Right atrium auricular region (tissue), 2 donors: ENCODE data around the gene CEBPA. TPM values are rescaled to one million over a fixed set of nuclear protein-coding genes. Genes with fewer than 3 reads are reported as not detected.
"Not testable (repeated sequence)": the region's sequence is repeated elsewhere in the genome, so short reads cannot be mapped to it uniquely, and the experiment has no call there.

Source experiments
- DNase-seq: peaks from one replicate; pipeline ENCODE4 v3.0.0-alpha.2; 2019; ENCODE audit warnings: low spot score
- H3K27ac ChIP-seq, 2 donors: fragments of 200-600 bp; sonication (generic); 1 replicate in 1 of 2; 2 replicates in 1 of 2; pipeline ENCODE4 v1.5.1; 2016 to 2019
- H3K27me3 ChIP-seq, 2 donors: fragments of 200-600 bp; sonication (generic); one replicate each; pipeline versions ENCODE4 v1.5.1 to v1.6.0; 2017 to 2019
- H3K36me3 ChIP-seq: fragments of 200-600 bp; sonication (generic); one replicate; pipeline ENCODE4 v1.5.1; 2016
- H3K4me1 ChIP-seq, 2 donors: fragments of 200-600 bp; sonication (generic); one replicate each; pipeline versions ENCODE4 v1.5.1 to v1.6.0; 2017 to 2019
- H3K4me3 ChIP-seq, 2 donors: fragments of 200-600 bp; sonication (generic); 1 replicate in 1 of 2; 2 replicates in 1 of 2; pipeline ENCODE4 v1.5.1; 2017 to 2019; ENCODE audit warnings: mild to moderate bottlenecking in 1 of 2, moderate library complexity in 1 of 2
- H3K9me3 ChIP-seq, 2 donors: fragments of 200-600 bp; sonication (generic); one replicate each; pipeline ENCODE4 v1.5.1; 2019
- total RNA-seq, 2 donors: library from RNA; depleted of rRNA; stranded (reverse); fragments of >200 nt; gene quantifications; one replicate each; pipeline ENCODE4 v1.1.0, GENCODE V29; 2016
- TF ChIP-seq, protein P1 (sequence below), 2 donors: fragments of 200-600 bp; sonication (generic); IDR thresholded peaks; one replicate each; pipeline ENCODE4 v1.5.1; 2019; ENCODE audit warnings: antibody characterized with exemption in 2 of 2

CEBPA gene
- total RNA-seq, 2 donors from 2014 or later = 1.3 to 11.0 TPM

GRCh38 chr19:33320636-33321035, 18.3 kb upstream of the CEBPA start:
- Histone ChIP-seq H3K27me3 (no peaks in the 10 kb centered on the region), H3K36me3 (no peaks in the 10 kb centered on the region), H3K27ac (no peak overlapping the region), H3K9me3 (peaks cover 0 to 12% of the 10 kb centered on the region in 2 donors), H3K4me3 (no peak overlapping the region), H3K4me1 (no peaks in the 10 kb centered on the region)
- DNase-seq = no peak
- TF ChIP-seq, protein P1, sequence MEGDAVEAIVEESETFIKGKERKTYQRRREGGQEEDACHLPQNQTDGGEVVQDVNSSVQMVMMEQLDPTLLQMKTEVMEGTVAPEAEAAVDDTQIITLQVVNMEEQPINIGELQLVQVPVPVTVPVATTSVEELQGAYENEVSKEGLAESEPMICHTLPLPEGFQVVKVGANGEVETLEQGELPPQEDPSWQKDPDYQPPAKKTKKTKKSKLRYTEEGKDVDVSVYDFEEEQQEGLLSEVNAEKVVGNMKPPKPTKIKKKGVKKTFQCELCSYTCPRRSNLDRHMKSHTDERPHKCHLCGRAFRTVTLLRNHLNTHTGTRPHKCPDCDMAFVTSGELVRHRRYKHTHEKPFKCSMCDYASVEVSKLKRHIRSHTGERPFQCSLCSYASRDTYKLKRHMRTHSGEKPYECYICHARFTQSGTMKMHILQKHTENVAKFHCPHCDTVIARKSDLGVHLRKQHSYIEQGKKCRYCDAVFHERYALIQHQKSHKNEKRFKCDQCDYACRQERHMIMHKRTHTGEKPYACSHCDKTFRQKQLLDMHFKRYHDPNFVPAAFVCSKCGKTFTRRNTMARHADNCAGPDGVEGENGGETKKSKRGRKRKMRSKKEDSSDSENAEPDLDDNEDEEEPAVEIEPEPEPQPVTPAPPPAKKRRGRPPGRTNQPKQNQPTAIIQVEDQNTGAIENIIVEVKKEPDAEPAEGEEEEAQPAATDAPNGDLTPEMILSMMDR (IDR thresholded peaks at IDR 0.05) = no peak

DNA sequence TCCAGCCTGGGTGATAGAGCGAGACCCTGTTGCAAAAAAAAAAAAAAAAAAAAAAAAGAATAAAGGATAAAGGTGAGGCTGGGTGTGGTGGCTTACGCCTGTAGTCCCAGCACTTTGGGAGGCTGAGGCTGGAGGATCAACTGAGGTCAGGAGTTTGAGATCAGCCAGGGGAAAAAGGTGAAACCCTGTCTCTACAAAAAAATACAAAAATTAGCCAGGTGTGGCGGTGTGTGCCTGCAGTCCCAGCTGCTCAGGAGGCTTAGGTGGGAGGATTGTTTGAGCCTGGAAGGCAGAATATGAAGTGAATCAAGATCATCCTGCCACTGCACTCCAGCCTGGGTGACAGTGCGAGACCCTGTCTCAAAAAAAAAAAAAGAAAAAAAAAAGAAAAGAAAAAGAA, 15.7 kb upstream of the CEBPA start:
- peaks cover 0 to 12% of the 10 kb centered on the region in 2 donors for H3K9me3 ChIP-seq
- not testable (repeated sequence) for H3K36me3 ChIP-seq, H3K4me1 ChIP-seq, H3K27ac ChIP-seq, H3K4me3 ChIP-seq, H3K27me3 ChIP-seq, DNase-seq

- Histone ChIP-seq H3K27ac (no peak overlapping the region), H3K36me3 (no peaks in the 10 kb centered on the region), H3K4me1 (no peaks in the 10 kb centered on the region), H3K4me3 (no peak overlapping the region), H3K9me3 (peaks cover 0 to 12% of the 10 kb centered on the region in 2 donors), H3K27me3 (no peaks in the 10 kb centered on the region)
- no peak for DNase-seq
- TF ChIP-seq, protein P1 (IDR thresholded peaks at IDR 0.05) = no peak
Observed at GRCh38 chr19:33317517-33317916, 15.2 kb upstream of the CEBPA start.

DNA sequence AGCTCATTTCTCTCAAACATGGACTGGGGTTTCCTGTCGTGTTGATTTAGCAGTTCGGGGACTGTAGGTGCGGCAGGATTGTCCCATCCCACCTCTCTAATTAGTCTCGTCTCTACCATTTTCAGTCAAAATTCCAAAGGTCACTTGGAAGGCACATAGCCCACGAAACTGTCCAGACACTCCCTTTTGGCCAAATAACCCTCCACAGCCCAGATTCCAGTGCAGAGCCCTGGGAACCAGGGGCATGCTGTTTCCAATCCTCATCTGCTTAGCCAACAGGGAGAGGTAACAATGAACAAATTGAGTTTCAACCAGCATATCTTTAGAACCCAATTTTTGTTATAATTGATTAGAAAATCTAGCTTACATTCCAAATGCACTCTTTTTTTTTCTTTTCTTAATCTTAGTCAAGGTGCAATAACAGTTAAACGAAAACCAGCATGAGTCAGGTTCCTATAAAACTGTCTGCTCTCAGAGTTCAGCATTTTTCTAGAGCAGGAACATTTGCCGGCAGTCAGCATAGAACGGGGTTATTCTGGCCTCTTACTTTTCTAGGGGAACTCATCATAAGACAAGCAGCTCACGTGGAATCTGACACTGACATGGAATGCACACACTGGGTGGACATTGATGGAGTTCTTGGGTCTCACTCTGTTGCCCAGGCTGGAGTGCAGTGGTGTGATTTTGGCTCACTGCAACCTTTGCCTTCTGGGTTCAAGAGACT, 14.4 kb upstream of the CEBPA start:
- TF ChIP-seq, protein P1 (IDR thresholded peaks at IDR 0.05) = no peak
- Histone ChIP-seq H3K36me3 (no peaks in the 10 kb centered on the region), H3K9me3 (peaks cover 0 to 6% of the 10 kb centered on the region in 2 donors), H3K27me3 (no peaks in the 10 kb centered on the region), H3K4me1 (no peaks in the 10 kb centered on the region), H3K4me3 (no peak overlapping the region), H3K27ac (no peak overlapping the region)
- DNase-seq = no peak

DNA sequence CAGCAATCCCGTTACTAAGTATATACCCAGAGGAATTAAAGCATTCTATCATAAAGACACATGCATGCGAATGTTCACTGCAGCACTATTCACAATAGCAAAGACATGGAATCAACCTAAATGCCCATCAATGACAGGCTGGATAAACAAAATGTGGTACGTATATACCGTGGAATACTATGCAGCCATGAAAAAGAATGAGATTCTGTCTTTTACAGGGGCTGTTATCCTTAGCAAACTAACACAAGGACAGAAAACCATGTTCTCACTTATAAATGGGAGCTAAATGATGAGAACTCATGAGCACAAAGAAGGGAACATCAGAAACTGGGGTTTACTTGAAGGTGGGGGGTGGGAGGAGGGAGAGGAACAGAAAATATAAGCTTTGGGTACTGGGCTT, 10.5 kb upstream of the CEBPA start:
- H3K36me3 ChIP-seq, H3K27ac ChIP-seq, H3K9me3 ChIP-seq, H3K4me3 ChIP-seq, H3K27me3 ChIP-seq, H3K4me1 ChIP-seq, DNase-seq: not testable (repeated sequence)

- Histone ChIP-seq H3K4me1 (no peaks in the 10 kb centered on the region), H3K27ac (no peak overlapping the region), H3K27me3 (no peaks in the 10 kb centered on the region), H3K4me3 (no peak overlapping the region), H3K36me3 (no peaks in the 10 kb centered on the region), H3K9me3 (no peaks in the 10 kb centered on the region)
- TF ChIP-seq, protein P1 (IDR thresholded peaks at IDR 0.05) = no peak
- DNase-seq = no peak
Observed at GRCh38 chr19:33312065-33312464, 9.7 kb upstream of the CEBPA start.

DNA sequence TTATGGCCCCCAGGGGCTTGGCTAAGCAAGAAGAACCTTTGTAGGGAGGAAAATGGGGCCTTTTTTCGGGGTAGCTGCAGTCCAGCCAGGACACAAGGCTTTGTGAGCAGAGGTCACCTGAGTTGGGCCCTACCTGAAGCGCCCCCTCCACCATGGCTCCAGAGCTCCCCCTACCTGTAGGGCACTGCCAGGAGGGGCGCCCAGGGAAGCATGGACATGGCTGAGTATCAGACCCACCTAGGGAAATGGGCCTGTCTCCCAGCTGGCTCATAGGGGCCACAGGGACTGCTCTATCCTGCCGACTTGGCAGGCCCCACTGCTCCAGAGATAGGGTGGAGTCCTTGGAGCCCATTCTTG, 9.0 kb upstream of the CEBPA start:
- Histone ChIP-seq H3K36me3 (no peaks in the 10 kb centered on the region), H3K9me3 (no peaks in the 10 kb centered on the region), H3K4me3 (no peak overlapping the region), H3K27ac (no peak overlapping the region), H3K27me3 (no peaks in the 10 kb centered on the region), H3K4me1 (no peaks in the 10 kb centered on the region)
- TF ChIP-seq, protein P1 (IDR thresholded peaks at IDR 0.05) = no peak
- no peak for DNase-seq
